ENCODE data around the gene PPRC1.
A peak's percentile ranks its signal among the peaks of the same experiment; 100 is the strongest.
"Not testable (repeated sequence)": the region's sequence is repeated elsewhere in the genome, so short reads cannot be mapped to it uniquely, and the experiment has no call there.

Gene PPRC1

GRCh38 chr10:102147561-102147960, 14.7 kb downstream of the PPRC1 start:
- no peak for DNase-seq

DNA sequence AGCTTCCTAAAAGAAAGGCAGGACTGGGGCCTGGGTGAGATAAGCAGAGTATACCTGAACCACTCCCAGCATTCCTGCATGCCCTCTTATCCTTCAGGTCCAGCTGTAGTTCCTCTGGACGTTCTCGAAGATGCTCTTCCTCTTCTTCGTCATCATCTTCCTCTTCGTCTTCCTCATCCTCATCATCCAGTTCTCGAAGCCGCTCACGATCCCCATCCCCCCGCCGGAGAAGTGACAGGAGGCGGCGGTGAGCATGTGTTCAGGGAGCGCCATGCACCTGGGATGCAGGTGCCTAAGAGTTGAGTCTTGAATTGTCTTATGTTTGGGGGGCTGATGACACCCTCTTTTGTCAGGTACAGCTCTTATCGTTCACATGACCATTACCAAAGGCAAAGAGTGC, 15.4 kb downstream of the PPRC1 start:
- DNase-seq = no peak

- no peak for DNase-seq
Observed at GRCh38 chr10:102150970-102151773, 18.3 kb downstream of the PPRC1 start.

DNA sequence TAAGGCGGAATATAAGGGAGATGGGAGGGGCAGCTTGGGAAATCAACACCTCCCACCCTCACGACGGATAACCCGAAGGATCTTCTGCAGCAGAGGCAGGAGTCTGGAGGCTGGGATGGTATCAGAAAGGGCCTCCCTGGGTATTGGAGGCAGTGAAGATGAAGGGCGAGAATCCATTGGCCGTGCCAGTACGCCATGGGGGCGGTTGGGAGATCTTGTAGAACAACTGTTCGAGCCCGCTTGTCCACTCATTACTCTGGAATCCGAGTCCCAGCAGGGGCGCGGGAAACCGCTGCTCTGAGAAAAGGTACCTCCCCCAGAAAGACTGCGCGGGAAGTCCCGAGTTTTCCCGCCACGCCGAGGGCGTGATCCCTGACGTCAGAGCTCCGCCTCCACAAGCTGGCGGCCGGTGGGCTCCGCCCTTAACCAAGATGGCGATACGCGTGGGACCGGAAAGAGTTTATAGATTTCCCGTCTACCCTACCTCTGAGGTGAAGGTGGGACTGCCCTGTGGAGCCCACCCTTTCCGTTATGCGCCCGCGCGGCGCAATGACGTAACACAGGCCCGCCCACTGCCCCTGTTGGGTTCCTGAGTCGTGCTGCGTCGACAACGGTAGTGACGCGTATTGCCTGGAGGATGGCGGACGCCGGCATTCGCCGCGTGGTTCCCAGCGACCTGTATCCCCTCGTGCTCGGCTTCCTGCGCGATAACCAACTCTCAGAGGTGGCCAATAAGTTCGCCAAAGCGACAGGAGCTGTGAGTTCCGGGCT, 19.1 kb downstream of the PPRC1 start, which contains the start of gene NOLC1:
NOLC1 (plus strand) TSS at position 616 of the 771 bp plus-strand sequence; CDS start at position 638, 22 bp downstream.
- DNase-seq = peak; percentile 94

DNA sequence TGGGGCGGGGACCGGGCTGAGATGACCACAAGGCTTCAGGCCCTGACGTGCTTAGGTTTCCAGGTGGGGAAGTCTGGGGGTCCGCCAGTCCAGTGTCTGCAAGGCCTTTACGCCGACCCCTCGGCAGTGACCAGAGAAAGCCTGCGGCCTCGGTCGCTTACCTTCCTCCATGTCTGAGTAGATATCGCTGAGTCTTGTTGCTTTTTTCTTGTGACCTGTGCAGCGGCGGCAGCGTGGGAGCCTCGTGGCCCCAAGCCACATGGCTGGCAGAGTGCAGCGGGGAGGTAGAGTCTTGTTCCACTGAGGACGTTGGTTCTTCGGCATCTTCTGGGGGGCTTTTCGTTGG, 19.7 kb downstream of the PPRC1 start:
- DNase-seq = no peak

GRCh38 chr10:102153093-102153620, 20.3 kb downstream of the PPRC1 start:
- DNase-seq = no peak

DNA sequence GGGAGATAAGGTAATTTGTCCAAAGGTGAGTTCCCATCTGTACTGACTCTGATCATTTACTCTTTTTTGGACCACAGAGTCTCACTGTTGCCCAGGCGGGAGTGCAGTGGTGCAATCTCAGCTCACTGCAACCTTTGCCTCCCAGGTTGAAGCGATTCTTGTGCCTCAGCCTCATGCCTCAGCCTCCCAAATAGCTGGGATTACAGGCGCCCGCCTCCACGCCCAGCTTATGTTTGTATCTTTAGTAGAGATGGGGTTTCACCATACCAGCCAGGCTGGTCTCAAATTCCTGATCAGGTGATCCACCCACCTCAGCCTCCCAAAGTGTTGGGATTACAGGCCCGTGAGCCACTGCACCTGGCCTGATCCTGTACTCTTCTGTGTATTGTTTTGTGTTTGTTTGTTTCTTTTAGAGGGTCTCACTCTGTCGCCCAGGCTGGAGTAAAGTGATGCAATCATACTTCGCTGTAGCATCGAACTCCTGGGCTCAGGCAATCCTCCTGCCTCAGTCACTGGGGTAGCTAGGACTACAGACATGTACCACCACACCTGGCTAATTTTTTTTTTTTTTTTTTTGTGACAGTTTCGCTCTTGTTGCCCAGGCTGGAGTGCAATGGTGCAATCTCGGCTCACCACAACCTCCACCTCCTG, 21.8 kb downstream of the PPRC1 start:
- no peak for DNase-seq

- DNase-seq = no peak
Observed at GRCh38 chr10:102157224-102157623, 24.4 kb downstream of the PPRC1 start.

DNA sequence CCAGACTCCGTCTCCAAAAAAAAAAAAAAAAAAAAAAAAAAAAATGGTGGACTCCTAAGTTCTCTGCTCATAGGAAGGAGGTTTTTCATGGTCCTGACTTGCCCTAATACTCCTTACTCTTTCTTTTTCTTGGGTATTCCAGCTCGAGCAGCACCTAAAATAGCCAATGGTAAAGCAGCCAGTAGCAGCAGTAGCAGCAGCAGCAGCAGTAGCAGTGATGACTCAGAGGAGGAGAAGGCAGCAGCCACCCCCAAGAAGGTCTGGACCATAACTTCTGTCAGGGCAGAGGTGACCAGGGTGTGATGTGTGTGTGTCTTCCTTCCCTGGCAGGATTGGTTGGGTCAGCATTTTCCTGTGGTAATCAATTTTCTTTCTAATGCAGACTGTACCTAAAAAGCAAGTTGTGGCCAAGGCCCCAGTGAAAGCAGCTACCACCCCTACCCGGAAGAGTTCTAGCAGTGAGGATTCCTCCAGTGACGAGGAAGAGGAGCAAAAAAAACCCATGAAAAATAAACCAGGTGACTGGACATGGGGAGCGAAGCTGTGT, 26.3 kb downstream of the PPRC1 start:
- no peak for DNase-seq

- DNase-seq = no peak
Observed at GRCh38 chr10:102159831-102160230, 27.0 kb downstream of the PPRC1 start.

GRCh38 chr10:102163342-102163989, 30.6 kb downstream of the PPRC1 start:
- no peak for DNase-seq

DNA sequence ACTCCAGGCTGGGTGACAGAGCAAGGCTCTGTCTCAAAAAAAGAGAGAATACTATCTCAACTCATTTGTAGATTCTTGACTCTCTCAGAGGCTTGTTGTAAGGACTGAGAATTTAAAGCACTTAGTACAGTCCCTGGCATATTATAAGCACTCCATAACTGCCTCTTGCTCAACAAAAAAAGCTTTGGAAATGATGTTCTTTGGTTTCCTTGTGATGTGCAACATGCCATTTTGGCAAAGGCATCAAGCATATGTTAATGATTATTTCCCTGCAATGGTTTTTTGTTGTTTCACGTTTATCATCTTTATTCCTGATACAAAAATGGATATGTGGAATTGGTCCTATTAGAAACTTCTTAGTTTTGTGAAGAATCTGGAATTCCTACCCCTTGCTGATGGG, 35.0 kb downstream of the PPRC1 start:
- no peak for DNase-seq

- DNase-seq = no peak
Observed at GRCh38 chr10:102170602-102171001, 37.8 kb downstream of the PPRC1 start.

DNA sequence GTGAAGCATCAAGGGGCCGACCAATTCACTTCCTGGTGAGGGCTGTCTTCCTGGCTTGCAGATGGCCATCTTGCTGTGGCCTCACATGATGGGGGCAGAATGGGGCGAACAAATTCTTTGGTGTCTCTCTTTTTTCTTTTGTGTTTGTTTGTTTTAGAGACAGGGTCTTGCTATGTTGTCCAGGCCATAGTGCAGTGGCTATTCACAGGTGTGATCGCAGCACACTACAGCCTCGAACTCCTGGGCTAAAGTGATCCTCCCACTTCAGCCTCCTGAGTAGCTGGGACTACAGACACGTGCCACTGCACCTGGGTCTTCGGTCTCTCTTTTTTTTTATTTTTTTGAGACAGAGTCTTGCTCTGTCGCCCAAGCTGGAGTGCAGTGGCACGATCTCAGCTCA, 39.4 kb downstream of the PPRC1 start:
- no peak for DNase-seq

- no peak for DNase-seq
Observed at GRCh38 chr10:102175415-102175814, 42.6 kb downstream of the PPRC1 start.

DNA sequence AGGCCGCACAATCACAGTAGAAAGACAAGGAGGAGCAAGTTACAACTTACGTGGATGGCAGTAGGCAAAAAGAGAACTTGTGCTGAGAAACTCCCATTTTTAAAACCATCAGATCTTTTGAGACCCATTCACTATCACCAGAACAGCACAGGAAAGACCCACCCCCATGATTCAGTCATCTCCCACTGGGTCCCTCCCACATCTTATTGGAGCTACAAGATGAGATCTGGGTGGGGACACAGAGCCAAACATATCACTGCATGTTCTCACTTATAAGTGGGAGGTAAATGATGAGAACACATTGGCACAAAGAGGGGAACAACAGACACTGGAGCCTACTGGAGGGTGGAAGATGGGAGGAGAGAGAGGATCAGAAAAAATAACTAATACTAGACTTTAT, 51.8 kb downstream of the PPRC1 start:
- no peak for DNase-seq

DNA sequence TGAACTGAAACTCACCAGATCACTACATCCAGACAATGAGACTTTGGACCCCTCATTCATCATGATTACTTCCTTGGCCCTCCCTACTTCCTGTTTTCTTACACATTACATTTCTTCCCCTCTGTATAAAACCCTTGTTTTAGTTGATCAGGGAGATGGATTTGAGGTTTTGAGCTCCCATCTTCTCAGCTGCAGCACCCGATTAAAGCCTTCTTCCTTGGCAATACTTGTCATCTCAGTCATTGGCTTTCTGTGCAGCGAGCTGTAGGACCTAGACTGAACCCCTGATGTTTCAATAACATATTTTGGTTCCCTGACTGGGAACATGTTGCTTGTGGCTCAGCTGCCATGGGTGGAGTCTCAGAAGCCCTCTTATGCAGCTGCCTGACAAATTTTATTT, 52.4 kb downstream of the PPRC1 start:
- no peak for DNase-seq

- no peak for DNase-seq
Observed at GRCh38 chr10:102185811-102186527, 53.1 kb downstream of the PPRC1 start.

DNA sequence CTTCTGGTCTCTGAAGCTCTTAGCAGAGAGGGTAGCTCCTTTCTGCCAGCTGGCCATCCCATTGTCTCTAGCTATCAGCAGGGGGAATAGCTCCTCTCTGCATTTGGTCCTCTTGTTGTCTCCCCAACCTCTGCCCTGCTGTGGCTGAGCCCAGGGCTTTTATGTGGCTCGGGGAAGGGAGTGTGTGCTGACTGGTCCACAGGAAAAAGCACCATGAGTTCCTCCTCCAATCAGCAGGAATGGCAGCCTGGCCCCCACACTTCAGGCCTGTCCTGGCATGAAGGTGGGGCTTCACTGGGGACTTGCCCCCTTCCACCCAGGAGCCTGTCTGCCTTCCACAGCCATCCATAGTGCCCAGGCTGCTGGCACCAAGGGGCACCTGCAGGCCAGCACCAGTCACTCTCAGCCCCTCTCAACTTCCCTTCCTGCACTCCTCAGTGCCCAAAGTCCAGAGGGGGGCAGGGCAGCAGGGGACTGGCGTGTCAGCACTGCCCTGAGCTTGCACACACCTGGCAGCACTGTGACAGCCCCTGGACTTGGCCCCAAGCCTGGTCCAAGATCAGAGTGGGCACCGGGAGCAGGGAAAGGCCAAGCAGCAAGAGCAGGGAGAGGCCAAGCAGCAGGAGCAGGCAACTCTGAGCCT, 55.6 kb downstream of the PPRC1 start:
- DNase-seq = no peak

GRCh38 chr10:102188941-102189898, 56.4 kb downstream of the PPRC1 start:
- DNase-seq = not testable (repeated sequence)
